Stimulated activated CD4-positive, alpha-beta T cell treated with anti-CD3 and anti-CD28 coated beads, Interleukin-1b, Interleukin-23, amount 100 ng/mL, for 1 hour (primary cell): ENCODE results near the gene FLG.
"Not testable (repeated sequence)": the region's sequence is repeated elsewhere in the genome, so short reads cannot be mapped to it uniquely, and the experiment has no call there.

ENCODE experiments used
- DNase-seq, 2 donors: peaks; one replicate each; pipeline ENCODE4 v3.0.0-alpha.2; 2020; ENCODE audit warnings: low read depth in 2 of 2

Gene FLG

GRCh38 chr1:152303139-152303872, 21.7 kb downstream of the FLG start:
- not testable (repeated sequence) for DNase-seq

- DNase-seq, result not testable (repeated sequence)
Measured at GRCh38 chr1:152256394-152256793, 68.6 kb downstream of the FLG start.
